NCI-H2081 (cell line): Measurements from ENCODE around the gene P2RX6.
"Not testable (repeated sequence)": the region's sequence is repeated elsewhere in the genome, so short reads cannot be mapped to it uniquely, and the experiment has no call there.

Source experiments
- DNase-seq, 2 experiments: peaks; one replicate each; lab custom pipeline; 2025; lab: John Stamatoyannopoulos, UW

The P2RX6 gene

DNA sequence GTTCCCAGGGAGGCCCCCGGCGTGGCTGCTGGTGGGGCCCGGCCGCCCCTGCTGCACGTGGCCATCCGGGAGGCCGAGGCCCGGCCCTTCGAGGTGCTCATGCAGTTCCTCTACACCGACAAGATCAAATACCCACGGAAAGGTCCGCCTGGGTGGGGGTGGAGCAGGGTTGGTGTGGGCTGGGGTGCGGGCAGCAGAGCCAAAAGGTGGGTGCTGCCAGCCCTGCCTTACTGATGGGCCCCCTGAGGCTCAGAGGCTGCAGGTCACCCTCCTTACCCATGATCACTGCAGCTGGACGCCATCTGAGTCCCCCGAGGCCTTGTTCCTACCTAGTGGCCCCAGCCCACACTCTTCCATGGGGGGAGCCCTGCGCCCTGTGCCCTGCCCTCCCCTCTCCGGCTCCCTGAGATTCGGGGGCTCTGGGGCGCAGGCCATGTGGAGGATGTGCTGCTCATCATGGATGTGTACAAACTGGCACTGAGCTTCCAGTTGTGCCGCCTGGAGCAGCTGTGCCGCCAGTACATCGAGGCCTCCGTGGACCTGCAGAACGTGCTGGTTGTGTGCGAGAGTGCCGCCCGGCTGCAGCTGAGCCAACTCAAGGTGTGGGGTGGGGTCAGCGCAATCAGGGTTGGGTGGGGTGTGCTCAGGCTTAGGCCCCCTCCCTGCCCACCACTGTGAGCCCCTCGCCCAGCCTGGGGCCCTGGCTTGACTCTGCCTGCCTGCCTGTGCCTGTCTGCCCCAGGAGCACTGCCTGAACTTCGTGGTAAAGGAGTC lies 20.6 kb upstream of the P2RX6 start:
- DNase-seq: no peak

DNA sequence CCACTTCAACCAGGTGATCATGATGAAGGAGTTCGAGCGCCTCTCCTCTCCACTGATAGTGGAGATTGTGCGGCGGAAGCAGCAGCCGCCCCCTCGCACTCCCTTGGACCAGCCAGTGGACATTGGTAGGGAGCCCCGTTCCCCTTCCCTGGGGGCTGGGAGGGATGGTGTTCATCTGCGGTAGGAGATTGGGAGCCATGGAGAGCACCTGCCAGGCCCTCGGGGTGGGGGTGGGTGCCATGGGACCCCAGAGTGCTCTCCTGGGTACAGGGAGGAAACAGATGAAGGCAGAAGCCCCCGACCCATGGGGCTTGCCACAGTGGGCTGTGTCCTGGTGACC lies 20.1 kb upstream of the P2RX6 start:
- no peak for DNase-seq

DNA sequence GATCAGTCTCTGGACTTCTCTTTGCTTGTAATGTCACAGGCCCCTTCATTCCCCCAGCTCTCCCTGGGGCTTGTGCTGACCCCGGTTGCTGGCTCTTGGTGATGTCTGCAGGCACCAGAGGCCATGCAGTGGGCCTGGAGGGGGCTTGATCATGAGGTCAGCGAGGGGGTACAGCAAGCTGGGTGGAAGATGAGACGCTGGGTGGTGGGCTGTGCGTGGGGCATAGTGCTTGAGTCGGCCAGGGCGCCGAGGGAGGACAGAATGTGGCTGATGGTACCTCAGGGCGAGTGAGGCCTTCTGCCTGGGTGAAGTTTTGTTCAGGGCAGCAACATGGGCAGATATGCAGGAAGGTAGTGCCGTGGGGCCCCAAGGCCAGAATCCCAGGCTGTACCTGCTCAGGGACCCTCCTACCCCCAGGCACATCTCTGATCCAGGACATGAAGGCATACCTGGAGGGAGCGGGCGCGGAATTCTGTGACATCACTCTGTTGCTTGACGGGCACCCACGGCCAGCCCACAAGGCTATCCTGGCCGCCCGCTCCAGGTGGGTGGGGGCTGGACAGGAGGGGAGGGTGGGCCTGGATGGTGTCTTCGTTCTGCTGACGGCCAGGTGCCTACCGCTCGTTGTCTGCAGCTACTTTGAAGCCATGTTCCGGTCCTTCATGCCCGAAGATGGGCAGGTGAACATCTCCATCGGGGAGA lies 19.5 kb upstream of the P2RX6 start:
- DNase-seq: no peak

DNA sequence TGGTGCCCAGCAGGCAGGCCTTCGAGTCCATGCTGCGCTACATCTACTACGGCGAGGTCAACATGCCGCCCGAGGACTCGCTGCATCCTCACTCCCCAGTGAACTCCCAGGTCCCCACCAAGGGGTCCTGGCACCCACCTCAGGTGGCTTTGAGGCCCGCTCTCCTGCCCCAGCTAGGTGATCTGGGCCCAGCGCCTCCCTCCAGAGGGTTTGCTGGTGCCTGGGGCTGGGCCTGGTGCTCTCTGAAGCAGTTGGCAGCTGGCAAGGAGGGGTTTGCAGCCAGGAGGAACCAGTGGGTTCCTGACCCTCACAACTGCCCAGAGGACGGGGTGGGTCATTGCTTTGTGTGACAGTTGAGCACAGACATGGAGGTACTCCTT lies 18.9 kb upstream of the P2RX6 start:
- no peak for DNase-seq

DNA sequence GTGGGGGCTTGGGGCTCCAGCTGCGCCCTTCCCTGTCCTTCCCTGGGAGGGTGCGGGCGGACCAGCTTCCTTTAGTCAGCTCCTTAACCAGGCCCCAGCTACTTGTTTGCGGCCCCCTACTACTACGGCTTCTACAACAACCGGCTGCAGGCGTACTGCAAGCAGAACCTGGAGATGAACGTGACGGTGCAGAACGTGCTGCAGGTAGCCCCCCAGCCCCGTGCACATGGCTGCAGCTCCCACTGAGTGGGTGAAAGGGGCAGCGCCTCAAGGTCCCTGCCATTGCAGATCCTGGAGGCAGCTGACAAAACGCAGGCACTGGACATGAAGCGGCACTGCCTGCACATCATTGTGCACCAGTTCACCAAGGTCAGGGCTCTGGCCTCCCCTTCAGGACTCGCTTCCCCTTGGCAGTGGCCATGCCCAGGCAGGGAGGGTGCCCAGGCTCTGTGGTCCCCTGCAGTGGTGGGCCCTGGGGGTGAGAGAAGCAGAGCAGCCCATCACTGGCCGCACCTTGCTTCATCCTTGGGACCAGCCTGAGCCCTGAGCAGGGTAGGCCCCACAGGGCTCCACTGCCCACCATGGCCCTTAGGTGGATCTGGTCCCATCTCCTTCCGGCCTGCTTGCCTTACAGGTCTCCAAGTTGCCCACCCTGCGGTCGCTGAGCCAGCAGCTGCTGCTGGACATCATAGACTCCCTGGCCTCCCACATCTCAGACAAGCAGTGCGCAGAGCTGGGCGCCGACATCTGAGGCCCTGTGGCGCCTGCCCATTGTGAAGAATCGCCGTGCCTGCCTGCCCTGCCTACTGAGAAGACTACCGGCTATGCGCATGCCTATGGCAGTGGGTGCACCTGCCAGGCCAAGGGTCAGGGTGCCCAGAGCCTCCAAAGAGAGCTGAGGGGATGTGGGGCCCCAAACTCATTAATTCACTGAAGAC lies 18.1 kb upstream of the P2RX6 start:
- DNase-seq: no peak

DNA sequence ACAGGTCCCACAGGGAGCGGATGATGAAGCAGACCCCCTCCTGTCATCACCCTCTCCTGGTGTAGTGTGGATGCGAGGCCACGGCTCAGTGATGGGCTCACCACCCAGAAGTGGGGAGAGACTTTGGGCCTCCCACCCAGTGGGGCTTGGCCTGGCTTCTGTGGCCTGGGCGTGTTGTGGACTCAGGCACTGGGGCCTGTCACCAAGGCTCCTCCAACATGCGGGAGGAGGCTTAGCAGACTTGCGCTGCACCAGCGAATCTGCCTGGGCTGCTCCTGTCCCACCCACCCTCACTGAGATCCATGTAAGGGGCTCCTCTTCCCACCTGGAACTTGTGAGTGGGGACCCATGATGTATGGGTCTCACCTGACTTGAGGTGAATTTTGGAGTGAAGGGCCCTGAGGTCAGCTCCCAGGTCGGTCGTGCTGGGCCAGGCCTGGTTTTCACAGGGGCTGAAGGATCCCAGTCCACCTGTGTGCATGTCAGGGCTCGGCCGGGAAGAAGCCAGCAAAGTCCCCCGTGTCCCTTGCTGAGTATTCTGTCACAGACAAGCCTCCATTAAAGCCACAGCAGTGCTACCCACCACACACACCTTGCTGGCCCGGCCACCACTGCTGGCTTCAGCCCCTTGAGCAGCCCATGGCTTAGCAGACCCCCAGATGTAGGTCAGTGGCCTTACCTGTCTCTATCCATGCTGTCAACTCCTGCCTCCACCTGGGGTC lies 17.3 kb upstream of the P2RX6 start:
- no peak for DNase-seq

DNA sequence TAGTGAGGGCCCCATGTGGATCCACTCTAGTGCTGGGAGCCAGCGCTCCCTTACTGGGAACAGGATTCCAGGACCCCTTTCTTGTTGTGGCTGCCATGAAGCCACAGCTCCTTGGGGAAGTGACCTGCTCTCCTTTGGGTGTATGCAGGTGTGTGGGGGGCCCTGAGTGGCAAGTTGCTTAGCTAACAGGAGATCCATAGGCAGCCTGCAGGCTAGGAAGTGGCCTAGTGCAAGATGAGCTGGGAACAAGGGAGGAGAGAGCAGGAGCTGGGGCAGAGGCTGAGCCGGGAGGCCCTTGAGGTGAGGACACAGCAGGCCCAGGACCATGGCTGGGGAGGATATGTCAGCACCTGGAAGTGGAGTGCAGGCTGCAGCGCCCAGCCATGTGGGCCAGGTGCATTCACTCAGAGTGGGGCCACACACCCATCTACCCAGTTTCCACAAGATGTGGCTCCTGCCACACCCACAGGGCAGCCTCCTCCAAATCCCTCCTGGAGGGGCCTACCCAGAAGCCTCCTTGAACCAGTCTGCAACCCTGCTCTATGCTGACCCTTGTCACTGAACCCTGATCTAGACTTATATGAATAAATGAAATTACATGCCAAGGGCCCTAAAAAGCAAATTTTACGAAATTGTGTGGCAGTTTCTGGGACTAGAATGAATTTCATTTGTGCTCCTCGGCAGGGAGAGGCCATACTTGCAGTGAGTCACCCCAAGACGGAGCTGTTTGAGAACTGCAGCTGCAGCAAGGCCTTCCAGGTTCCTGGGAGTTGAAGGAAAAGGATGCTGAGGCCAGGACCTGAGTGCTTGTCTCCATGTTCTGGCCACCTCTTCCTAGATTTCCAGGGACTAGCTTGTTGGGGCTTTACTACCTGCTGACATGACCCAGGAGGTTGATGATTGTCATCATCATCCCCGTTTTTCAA lies 16.3 kb upstream of the P2RX6 start:
- no peak for DNase-seq

DNA sequence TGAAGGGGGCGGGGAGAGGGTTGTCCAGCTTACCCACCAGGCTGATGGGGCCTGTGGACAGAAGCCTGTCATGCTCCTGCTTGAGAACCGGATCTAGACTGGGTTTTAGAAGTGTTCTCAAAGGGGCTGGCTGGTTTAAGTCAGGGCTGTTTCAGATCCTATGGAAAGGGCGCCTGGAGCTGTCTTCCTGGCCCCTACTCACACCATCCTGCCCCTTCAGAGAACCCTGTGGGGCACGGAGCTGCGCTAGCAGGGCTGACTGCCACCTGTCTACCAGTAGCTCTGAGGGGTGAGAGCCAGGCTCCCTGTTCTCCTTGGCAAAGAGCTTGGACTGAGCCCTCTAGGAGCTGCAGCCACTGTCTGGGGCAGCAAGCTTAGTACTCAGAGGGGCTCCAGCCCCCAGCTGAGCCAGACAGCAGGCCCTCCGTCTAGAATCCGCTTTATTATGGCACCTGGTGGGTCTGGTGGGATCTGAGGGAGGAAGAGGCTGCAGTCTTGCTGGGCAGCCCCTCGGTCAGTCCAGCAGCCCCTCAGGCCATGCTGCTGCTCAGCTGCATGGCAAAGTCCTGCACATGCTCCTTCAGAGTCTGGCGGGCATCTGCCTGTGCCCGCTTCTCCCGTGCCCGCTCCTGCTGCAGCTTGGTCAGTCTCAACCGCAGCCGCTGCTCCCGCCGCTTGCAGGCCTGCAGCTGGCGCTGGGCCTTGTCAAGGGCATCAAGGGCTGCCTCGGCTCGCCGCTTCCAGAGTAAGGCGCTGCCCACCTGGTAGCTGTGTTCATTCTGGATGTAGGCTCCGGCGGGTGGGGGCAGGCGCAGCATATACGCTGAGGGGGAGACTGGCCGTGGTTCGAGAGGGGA lies 15.4 kb upstream of the P2RX6 start:
- DNase-seq: no peak

DNA sequence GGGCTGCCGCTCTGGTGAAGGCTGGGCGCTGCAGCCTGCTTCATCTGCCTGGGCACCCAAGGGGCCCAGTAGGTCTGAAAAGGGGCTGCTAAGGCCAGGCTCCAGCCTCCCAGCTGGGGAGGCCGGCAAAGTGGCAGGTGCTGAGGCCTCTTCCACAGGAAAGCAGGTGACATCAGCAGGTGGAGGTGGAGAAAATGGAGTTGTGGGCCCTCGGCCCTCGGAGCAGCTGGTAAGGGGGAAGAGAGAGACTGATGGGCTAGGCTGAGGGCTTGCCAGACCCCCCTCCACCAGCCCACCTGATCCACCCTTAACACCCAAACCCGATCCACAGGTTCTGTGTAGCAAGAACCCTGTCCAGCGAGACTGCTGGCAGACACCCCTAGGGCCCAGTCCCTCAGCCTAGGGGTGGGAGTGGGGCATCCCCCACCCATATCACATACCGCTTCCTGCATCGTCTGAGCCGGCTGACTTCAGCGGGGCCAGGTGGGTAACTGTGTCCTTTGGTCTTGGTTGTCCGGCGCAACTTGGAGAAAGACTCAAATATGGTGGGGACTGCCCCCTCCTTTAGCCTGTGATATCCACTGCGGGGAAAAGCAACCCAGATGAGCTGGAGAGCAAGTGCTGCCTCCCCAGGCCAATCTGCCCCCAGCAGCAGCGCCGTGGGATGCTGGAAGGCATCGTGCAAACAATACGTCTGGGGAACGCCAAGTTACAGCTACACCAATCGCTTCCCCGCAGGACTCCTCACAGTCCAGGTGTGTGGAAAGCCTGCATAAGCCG lies 14.6 kb upstream of the P2RX6 start:
- peak in 1 of 2 experiments; percentile 62 for DNase-seq

DNA sequence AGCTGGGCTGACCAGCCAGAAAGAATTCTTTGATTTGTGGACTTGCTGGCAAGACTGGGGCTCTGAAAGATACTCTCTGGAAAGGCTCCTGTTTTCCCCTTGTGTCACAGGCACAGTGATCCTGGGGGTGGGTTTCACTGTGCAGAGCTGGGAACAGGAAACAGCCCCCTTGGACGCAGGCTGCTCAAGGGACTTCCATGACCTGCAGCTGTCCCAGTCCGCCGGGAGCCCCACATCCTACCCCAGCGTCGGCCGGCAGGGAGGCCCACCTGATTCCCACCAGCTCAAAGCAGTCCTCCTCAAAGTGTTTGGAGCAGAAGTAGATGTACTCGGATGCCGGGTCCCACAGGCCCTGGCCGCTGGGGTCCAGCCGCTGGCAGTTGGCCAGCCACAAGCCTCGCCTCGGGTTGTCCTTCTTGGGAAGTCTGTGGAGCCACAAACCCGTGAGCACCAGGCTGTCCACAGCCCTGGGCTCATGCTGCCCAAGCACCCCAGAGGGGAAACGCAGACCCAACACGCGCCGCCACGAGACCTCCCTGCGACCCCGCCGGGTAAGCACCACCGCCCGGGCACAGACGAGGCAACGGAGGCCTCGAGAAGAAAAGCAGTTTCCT lies 13.9 kb upstream of the P2RX6 start:
- no peak for DNase-seq

DNA sequence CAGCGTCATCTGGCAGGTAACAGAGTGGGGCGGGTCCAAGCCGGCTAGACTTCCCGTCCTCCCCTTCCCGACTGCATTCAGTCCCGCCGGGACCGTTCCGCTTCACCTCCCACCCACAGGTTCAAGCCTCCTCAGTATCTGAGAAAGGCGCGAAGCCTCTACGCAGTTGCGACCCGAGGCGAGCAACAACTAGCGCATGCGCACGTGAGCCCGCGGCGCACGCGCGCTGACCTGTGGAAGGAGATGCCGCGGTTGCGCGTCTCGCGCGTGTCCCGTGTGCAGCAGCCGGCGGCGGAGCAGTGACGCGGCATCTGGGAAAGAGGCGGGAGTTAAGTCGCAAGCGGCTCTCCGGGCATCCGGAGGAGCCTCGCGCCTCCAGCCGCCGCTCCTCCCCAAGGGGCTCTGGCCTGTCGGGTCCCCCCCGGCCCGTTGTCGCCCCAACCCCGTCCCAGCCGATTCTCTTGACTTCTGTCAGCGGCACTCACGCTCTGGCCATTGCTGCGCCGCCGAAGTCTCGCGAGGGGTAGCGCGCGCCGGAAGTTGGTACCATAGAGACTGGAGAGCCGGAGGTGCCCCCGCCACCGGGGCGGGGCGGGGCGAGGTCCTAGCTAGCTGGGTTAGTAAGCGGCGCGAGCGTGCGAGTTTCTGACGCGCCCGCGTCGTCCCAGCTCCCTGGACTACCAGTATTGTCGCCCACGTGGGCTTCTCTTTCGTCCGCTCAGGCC lies 13.2 kb upstream of the P2RX6 start, which contains the start of gene THAP7:
TSS of gene THAP7 (minus strand) at position 518 of the 725 bp plus-strand sequence. CDS start at position 311, 207 bp downstream.
- peak; percentile 90 to 93 for DNase-seq

DNA sequence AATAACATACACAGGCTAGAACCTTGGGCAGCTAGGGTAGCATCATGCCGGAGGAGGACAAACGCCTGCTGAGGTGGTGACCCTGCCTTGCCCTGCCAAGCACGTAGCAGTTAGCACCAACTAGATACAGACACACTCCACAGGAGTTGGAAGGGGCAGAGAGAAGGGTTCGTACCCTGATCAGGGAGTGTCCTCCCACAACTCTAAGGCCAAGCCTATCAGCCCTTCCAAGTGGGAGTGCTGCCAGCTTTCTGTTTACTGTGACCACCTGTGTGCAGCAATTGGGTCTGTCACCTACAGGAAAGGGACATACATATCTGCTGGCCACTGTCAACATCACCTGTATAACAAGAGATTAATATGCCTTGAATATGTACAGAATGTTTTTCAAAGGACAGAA lies 11.2 kb upstream of the P2RX6 start:
- DNase-seq: peak in 1 of 2 experiments; percentile 55

DNA sequence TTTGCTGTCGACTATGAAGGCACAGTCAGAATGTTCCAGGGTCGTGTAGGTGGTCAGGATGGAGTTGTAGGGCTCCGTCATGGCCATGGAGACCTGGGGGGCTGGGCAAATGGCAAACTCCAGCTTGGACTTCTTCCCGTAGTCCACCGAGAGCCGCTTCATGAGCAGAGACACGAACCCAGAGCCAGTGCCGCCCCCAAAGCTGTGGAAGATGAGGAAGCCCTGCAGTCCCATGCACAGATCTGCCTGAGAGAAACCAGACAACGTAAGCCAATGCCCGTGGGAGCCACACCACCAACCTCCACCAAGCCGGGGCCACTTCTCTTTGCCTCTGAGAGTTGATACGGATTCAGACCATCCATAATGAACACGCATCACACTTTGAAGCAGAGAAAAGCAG lies 5.8 kb upstream of the P2RX6 start:
- DNase-seq: not testable (repeated sequence)

DNA sequence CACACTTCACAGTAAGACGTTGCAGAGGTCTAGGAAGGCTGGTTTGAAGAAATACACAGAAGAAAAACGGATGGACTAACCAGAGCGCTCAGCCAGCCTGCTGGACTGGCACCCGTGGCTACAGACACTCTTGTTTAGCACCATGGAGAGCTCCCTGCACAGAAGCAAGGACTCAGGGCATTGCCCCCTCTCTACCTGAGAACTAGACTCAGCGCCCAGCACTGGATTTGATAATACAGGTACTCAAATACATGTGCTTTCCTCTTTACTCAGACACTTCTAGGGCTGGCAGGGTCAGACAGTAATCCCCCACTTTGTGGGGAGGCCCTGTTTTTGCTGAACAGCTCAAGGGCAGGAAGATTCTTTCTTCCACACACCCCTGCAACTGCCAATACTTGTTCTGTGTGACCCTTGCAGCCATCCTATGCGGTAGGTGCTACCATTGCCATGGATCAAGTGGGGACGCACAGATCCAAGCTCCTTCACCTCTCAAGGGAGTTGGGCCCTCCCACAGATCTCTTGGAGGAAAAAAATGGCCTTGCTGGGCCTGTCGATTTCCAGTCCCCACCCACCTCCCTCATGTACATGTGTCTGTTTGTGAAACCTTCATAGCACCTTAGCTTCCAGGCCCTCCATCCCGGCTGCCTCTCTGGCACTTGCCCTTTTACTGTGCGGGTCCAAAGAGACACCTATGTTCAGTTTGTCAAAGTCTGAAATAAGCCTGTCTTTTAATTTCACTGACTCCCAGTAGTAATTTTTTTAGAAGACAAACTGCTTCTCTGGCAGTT lies 5.1 kb upstream of the P2RX6 start:
- no peak for DNase-seq

DNA sequence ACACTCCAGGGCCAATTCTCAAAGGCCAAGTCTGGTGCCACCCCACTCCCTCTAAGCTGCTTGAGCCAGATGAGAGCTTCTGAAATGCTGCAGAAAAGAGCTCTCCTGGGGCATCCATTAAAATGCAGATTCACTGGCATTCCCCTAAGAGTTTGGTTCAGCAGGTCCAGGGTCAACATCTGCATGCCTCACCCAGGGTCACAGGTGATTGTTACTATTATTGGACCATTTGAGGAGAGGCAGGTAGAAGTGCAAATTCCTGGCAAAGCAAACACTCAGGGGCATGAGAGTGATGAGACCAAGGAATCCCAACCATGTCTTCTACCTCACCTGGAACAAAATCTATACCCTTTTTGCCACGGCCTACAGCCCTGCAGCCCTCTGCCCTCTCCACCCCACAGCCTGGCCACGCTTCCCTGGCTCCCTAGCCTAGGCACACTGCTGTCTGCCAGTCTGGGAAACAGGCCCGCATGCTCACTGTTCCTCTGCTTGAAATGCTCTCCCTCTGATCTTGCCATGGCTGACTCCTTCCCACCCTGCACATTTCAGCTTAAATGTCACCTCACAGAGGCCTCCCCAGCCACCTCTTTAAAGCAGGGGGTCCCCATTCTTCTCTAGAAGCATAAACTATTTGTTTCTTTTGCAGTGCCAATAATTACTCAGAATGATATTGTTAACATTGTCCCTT lies 4.4 kb upstream of the P2RX6 start:
- no peak for DNase-seq
